SK-N-MC (cell line): ENCODE results near the gene PTPRG.

Source experiments
- EZH2 ChIP-seq: fragments of 200-600 bp; sonication (generic); IDR thresholded peaks from one replicate; pipeline ENCODE4 v1.6.1; 2017; ENCODE audit warnings: antibody characterized with exemption
- POLR2AphosphoS5 ChIP-seq: IDR thresholded peaks from 2 replicates; pipeline ENCODE4 v1.6.1; 2012; ENCODE audit warnings: mild to moderate bottlenecking, low read depth, low read length, borderline replicate concordance

GRCh38 chr3:62318752-62319569, 757.6 kb downstream of the PTPRG start:
- TF ChIP-seq EZH2 (no peak), POLR2AphosphoS5 (peak; percentile 46; the same call in 1 of the 2 replicates)
